ELF-1 (cell line): Measurements from ENCODE around the gene BARD1.
"Not testable (repeated sequence)": the region's sequence is repeated elsewhere in the genome, so short reads cannot be mapped to it uniquely, and the experiment has no call there.

Experiments
- DNase-seq: peaks from one replicate; pipeline ENCODE4 v3.0.0-alpha.2; 2016; ENCODE audit warnings: low read depth, low spot score

Gene BARD1

GRCh38 chr2:214765180-214765579, 44.3 kb downstream of the BARD1 start:
- DNase-seq, result no peak

GRCh38 chr2:214753455-214753854, 56.0 kb downstream of the BARD1 start:
- no peak for DNase-seq

- no peak for DNase-seq
These were observed 59.0 kb downstream of the BARD1 start for GRCh38 chr2:214750529-214750928.

GRCh38 chr2:214747992-214748391, 61.5 kb downstream of the BARD1 start:
- DNase-seq, result no peak

- no peak for DNase-seq
These were observed 67.4 kb downstream of the BARD1 start for GRCh38 chr2:214742119-214742518.

GRCh38 chr2:214740867-214741395, 68.6 kb downstream of the BARD1 start:
- DNase-seq, result no peak

GRCh38 chr2:214737188-214737587, 72.3 kb downstream of the BARD1 start:
- DNase-seq, result no peak

- no peak for DNase-seq
These were observed 78.6 kb downstream of the BARD1 start for GRCh38 chr2:214730800-214731407.

- DNase-seq, result no peak
These were observed 79.2 kb downstream of the BARD1 start for GRCh38 chr2:214730248-214730647.

GRCh38 chr2:214724741-214725140, 84.7 kb downstream of the BARD1 start:
- no peak for DNase-seq

- DNase-seq, result not testable (repeated sequence)
These were observed 91.6 kb downstream of the BARD1 start for GRCh38 chr2:214717837-214718236.

GRCh38 chr2:214716811-214717560, 92.5 kb downstream of the BARD1 start:
- DNase-seq, result no peak

- DNase-seq, result no peak
These were observed 94.5 kb downstream of the BARD1 start for GRCh38 chr2:214715025-214715424.

GRCh38 chr2:214713080-214713830, 96.2 kb downstream of the BARD1 start:
- DNase-seq, result no peak

- DNase-seq, result no peak
These were observed 98.8 kb downstream of the BARD1 start for GRCh38 chr2:214710729-214711128.

GRCh38 chr2:214706986-214707385, 102.5 kb downstream of the BARD1 start:
- DNase-seq, result peak; percentile 15

GRCh38 chr2:214699236-214699635, 110.2 kb downstream of the BARD1 start:
- no peak for DNase-seq

GRCh38 chr2:214696681-214697080, 112.8 kb downstream of the BARD1 start:
- no peak for DNase-seq

- no peak for DNase-seq
These were observed 113.7 kb downstream of the BARD1 start for GRCh38 chr2:214695789-214696188.

- DNase-seq, result not testable (repeated sequence)
These were observed 125.9 kb downstream of the BARD1 start for GRCh38 chr2:214683557-214683956.

GRCh38 chr2:214679736-214680135, 129.7 kb downstream of the BARD1 start:
- no peak for DNase-seq

- DNase-seq, result no peak
These were observed 132.9 kb downstream of the BARD1 start for GRCh38 chr2:214676421-214677089.
